Fibroblast of mammary gland (primary cell): ENCODE measurements around the gene SBK1.

Source experiments
- DNase-seq: peaks from one replicate; pipeline ENCODE4 v3.0.0-alpha.2; 2010; ENCODE audit warnings: low read depth
- H3K4me3 ChIP-seq: 2 replicates; pipeline ENCODE4 v1.5.1; 2011; ENCODE audit warnings: low read depth, mild to moderate bottlenecking, low read length, moderate library complexity; ENCODE audit not compliant: control insufficient read depth
- CTCF ChIP-seq: conservative IDR thresholded peaks from 2 replicates; pipeline ENCODE4 v1.5.1; 2011; ENCODE audit warnings: low read depth, low read length, inconsistent platforms; ENCODE audit not compliant: control insufficient read depth, insufficient read depth

SBK1 gene

GRCh38 chr16:28265822-28266221, 26.5 kb upstream of the SBK1 start:
- TF ChIP-seq CTCF, result no peak
- no peak overlapping the region for H3K4me3 ChIP-seq
- DNase-seq, result no peak

GRCh38 chr16:28267356-28267755, 25.0 kb upstream of the SBK1 start:
- DNase-seq, result no peak
- H3K4me3 ChIP-seq, result no peak overlapping the region
- no peak for TF ChIP-seq CTCF

GRCh38 chr16:28273511-28273910, 18.8 kb upstream of the SBK1 start:
- no peak for TF ChIP-seq CTCF
- H3K4me3 ChIP-seq, result no peak overlapping the region
- no peak for DNase-seq

- no peak for TF ChIP-seq CTCF
- no peak overlapping the region for H3K4me3 ChIP-seq
- DNase-seq, result no peak
Observed at GRCh38 chr16:28274676-28275075, 17.6 kb upstream of the SBK1 start.

GRCh38 chr16:28276301-28276700, 16.0 kb upstream of the SBK1 start:
- DNase-seq, result no peak
- H3K4me3 ChIP-seq, result no peak overlapping the region
- TF ChIP-seq CTCF, result no peak

- peak; percentile 79 for TF ChIP-seq CTCF
- DNase-seq, result peak; percentile 62
- H3K4me3 ChIP-seq, result peak overlapping the region; percentile 35
Observed at GRCh38 chr16:28277537-28278388, 14.6 kb upstream of the SBK1 start.
